Measurements from ENCODE around the gene ACAT1. TPM values are rescaled to one million over a fixed set of nuclear protein-coding genes. Genes with fewer than 3 reads are reported as not detected.
"Not testable (repeated sequence)": the region's sequence is repeated elsewhere in the genome, so short reads cannot be mapped to it uniquely, and the experiment has no call there.

ACAT1 gene
- total RNA-seq, 1 donor from 2014 or later = 72.5 TPM

DNA sequence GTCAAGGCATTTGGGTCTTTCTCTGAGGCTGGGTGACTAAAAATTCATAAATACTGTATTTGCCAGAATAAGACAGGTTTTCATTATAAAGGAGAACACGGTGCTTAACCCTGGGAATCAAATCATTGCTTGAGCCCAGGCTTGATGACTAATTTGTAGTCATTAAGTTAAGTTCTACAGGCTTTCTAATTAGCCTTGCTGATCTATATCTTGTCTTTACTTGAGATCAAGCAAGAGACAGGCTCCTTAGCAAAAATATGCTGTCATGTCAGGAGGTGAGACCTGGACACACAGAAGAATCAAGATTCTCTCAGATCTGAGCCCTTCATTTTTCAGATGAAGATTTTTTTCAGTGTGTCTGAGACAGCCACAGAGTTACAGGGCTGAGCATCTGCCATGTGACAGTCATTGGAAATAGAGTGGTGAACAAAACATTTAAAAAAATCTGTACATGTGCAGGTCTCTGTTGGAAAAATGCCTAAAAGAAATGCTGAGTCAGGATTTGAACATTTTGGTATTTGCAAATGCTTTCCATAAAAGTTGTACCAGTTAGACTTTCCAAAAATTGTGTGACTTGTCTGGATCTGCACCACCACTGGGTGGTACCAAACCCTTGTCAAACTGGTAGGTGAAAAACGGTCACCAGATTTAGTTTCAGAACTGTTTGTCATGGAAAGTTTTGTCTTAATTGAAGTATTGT, 14.6 kb downstream of the ACAT1 start:
- intact Hi-C loops (cut with DNase I) = no loop called here
- DNase-seq (ENCODE audit: low spot score) (no peak), ATAC-seq (no peak)

DNA sequence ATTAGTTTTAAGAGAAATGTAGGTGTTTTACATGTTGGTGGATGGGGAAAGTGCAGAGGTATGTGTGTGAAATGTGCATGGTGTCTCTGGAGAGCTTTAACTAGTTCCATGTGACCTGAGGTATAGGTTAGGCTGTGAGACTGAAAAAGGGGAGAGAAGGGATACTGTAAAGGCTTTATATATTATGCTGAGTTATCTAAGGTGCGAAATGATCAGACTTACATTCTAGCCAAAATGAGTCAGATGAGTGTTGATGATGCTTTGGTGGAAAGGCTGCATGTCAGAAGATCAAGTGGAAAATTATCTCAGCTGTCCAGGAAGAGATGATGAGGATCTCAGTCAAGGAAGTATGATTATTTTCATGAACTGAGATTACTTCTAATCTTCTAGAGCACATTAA, 15.8 kb downstream of the ACAT1 start:
- intact Hi-C loops (cut with DNase I) = no loop called here
- ATAC-seq = no peak
- no peak for DNase-seq (ENCODE audit: low spot score)

DNA sequence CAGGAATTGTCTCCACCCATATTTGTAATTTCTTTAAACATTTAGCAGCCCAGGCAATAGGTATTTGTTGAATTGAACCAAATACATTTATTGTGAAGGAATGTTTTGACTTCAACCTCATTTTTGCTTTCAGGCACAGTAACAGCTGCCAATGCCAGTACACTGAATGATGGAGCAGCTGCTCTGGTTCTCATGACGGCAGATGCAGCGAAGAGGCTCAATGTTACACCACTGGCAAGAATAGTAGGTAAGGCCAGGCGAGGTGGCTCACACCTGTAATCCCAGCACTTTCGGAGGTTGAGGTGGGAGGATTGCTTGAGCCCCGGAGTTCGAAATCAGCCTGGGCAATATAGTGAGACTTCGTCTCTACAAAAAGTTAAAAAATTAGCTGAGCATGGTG, 20.9 kb downstream of the ACAT1 start:
- intact Hi-C loops (cut with DNase I) = loop anchor here (10.0 kb wide), 1 partner anchor 52 kb away; no protein-coding TSS in a partner anchor
- ATAC-seq (no peak), DNase-seq (ENCODE audit: low spot score) (no peak)

DNA sequence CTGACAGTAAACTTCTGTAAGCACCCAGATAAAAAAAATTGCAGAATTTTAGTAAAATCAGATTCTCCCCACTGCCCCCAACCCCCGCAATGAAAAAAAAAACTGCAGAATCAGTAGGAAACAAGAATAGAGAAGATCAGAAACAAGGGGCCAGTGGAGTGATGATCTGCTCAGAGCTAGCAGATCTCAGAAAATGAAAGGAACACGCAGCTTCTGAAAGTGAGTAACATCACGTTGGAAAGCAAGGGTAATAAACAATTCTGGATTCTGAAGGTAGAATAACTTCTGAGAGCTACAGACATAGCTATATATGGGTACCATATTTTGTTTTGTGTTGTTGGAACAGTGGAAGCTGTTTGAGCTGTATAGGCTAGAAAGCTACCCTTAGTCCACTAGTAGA, 23.2 kb downstream of the ACAT1 start:
- ATAC-seq (no peak), DNase-seq (ENCODE audit: low spot score) (no peak)
- intact Hi-C loops (cut with DNase I) = loop anchor here (10.0 kb wide), 1 partner anchor 50 kb away; no protein-coding TSS in a partner anchor

DNA sequence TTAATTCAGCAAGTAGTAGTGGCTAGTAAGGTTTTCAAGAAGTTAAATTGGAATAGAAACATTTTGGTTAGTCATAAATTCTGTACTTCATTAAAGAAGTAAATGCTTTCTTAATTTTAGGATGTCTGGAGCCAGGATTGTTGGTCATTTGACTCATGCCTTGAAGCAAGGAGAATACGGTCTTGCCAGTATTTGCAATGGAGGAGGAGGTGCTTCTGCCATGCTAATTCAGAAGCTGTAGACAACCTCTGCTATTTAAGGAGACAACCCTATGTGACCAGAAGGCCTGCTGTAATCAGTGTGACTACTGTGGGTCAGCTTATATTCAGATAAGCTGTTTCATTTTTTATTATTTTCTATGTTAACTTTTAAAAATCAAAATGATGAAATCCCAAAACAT, 25.8 kb downstream of the ACAT1 start:
- no peak for ATAC-seq
- DNase-seq (ENCODE audit: low spot score) = no peak
- intact Hi-C loops (cut with DNase I) = loop anchor here (10.0 kb wide), 1 partner anchor 48 kb away; no protein-coding TSS in a partner anchor

DNA sequence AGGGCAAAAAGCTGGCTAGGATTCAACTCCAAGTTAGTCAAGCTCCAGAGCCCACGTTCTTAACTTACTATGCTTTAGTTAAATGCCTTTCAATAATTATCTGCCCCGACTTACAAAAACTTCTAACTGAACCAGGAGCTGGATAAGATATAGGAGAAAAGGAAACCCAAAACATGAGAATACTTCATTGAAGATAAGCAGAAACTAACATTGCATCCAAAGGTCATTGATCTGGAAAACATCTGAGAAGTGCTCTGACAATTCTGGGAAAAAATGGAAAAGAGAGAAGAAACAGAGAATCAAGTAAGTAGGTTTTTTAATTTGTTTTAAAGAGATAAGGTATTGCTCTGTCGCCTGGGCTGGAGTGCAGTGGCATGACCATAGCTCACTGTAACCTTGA, 27.2 kb downstream of the ACAT1 start:
- intact Hi-C loops (cut with DNase I) = loop anchor here (10.0 kb wide), 1 partner anchor 46 kb away; no protein-coding TSS in a partner anchor
- DNase-seq (ENCODE audit: low spot score) = no peak
- ATAC-seq = no peak

DNA sequence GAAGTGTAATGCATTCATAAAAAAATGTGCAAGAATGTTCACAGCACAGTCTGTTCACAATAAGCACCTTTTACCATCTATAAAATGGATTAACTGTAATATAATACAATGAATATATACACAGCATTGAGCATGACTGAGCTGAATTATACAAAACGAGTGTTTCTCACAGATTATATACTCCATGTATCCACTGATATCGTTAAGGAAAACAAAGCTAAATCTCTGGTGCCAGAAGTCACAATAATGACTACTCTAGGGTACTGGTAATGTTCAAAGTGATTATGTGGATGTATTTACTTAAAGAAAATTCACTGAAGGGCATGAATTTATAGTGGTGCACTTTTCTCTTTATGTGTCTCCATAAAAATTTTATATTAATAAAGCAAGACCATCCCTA, 33.2 kb downstream of the ACAT1 start:
- ATAC-seq (no peak), DNase-seq (ENCODE audit: low spot score) (no peak)
- intact Hi-C loops (cut with DNase I) = no loop called here

DNA sequence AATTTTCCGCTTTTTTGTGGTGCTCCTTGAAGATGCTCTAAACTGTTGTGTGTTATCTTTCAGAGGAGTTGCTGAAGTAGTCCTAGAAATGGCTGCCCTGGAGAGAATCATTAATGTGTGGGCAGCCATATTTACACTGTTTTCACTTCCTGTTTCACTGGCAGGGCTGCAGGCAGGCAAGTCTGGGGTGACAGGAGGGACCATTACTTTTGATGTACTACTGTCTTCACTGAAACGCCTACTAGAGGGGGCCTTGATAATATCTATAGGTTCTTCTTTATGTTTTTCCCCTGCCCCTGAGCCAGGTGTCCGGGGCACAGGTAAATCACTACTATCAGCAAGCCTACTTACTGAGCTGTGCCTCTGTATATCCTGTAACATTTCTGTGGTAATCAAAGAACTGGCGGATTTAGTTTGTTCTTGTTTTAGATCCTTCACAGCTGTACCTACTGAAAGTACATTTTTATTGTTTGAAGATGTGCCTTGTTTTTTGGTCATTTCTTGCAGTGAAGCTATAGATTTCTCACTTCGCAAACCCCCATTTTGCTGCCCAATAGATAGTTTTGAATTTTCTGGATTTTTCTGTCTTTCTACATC, 39.7 kb downstream of the ACAT1 start:
- intact Hi-C loops (cut with DNase I) = no loop called here
- DNase-seq (ENCODE audit: low spot score) (no peak), ATAC-seq (no peak)

DNA sequence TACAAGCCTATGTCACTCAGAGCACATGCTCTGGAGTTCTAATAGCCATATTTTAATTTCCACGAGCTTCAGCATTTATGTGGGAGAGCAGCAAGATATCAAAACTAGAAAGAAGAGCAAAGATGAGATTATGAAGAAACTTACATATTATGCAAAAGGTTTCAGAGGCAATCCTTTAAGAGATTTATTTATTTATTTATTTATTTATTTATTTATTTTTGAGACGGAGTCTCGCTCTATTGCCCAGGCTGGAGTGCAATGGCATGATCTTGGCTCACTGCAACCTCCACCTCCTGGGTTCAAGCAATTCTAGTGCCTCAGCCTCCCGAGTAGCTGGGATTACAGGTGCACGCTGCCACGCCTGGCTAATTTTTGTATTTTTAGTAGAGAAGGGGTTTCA, 41.5 kb downstream of the ACAT1 start:
- ATAC-seq; DNase-seq (ENCODE audit: low spot score); intact Hi-C loops (cut with DNase I): not testable (repeated sequence)

DNA sequence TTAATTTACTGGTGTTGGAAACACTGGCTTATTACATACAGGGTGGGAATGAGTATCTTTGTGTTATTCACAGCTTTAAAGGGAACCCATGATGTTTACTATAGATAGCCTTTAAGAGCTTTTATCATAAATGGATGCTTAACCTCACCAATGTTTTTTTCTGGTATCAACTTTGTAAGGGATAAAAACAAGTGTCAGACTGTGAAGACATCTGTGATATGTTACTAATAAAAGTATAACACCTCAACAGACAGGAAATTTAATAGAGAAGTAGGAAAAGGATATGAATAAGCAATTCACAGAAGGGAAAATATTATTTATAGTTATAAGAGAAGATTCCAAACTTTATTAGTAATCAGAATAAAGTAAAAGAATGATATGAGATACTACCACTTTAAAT, 46.3 kb downstream of the ACAT1 start:
- ATAC-seq = no peak
- DNase-seq (ENCODE audit: low spot score) = no peak
- intact Hi-C loops (cut with DNase I) = no loop called here

DNA sequence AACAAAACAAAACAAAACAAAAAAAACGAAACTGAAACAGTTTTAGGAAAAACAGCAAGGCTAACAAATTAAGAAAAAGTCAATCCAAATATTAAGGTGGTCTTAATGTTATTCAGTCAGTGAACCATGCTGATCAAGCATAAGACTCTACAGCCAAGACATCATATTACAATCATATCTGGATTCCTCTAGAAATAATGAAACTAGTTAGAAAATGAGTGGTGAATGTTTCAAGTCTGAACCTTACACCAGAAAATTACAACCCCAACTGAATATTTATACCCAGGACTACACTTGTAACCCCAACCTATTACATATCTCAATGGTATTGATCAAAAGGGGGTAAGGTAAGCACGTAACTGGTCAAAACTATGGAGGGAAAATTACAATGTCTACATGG, 48.8 kb downstream of the ACAT1 start:
- no peak for DNase-seq (ENCODE audit: low spot score)

DNA sequence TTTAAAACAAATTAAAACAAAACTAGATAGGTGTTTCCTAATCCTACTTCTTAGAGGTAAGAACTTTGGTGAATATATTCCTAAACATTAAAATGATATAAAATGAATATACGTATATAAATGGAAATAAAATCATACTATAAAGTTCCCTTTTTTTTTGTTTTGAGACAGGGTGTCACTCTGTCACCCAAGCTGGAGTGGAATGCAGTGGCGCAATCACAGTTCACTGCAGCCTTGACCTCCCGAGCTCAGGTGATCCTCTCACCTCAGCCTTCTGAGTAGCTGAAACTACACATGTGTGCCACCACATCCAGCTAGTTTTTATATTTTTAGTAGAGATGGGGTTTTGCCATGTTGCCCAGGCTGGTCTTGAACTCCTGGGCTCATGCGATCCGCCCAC, 56.2 kb downstream of the ACAT1 start:
- intact Hi-C loops (cut with DNase I) = no loop called here
- DNase-seq (ENCODE audit: low spot score) = no peak
- ATAC-seq = no peak

More for the DNA sequence above, 48.8 kb downstream of the ACAT1 start:
- intact Hi-C loops (cut with DNase I) = no loop called here
- ATAC-seq = no peak

DNA sequence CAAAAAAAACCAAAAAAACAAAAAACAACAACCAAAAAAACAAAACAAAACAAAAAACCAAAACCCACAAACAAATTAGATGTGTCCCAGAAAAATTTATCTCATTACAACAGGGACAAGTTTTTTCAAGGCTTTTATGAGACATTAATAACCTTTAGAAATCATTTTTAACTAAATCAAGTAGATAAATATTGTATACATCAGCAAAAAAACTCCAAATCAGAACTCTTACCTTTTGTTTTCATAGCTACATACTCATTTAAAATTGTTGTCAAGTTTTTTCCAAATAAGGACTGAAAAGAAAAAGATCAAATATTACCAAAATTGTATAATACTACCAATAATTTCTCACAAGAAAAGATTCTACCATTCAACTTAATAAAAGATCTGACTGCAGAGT, 72.4 kb downstream of the ACAT1 start:
- intact Hi-C loops (cut with DNase I) = loop anchor here (10.0 kb wide), 1 partner anchor 49 kb away; no protein-coding TSS in a partner anchor
- ATAC-seq (no peak), DNase-seq (ENCODE audit: low spot score) (no peak)

DNA sequence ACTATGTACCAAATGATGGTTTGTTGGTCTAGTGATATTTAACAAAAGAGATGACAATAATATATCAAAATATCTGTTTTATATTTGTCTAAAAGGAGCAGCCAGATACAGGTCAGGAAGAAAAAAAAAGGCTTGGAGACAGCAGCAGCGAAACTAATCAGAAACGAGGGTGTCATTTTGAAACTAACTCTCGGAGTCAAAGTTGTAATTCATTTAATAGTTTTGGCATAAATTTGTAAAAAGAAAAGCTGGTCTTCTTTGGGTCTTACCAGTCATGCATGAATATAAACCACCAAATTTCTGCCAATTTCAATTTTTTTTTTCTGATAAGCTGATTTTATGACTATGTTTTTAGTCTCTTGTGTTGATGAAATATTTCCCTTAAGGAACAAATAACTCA, 75.5 kb downstream of the ACAT1 start:
- ATAC-seq (no peak), DNase-seq (ENCODE audit: low spot score) (no peak)
- intact Hi-C loops (cut with DNase I) = loop anchor here (10.0 kb wide), 1 partner anchor 52 kb away; no protein-coding TSS in a partner anchor

Other genes starting within 250 kb of the ACAT1 start
- 2.3 TPM for gene RAB39A, start 193.1 kb upstream of the ACAT1 start, total RNA-seq
- gene CUL5, start 112.7 kb upstream of the ACAT1 start, total RNA-seq = 41.5 TPM
- gene NPAT, start 101.1 kb downstream of the ACAT1 start, total RNA-seq = 18.1 TPM
- gene ATM, start 101.5 kb downstream of the ACAT1 start, total RNA-seq = 140 TPM